Right lobe of liver (tissue), 6 donors: ENCODE measurements around the gene LIMK1. TPM values are rescaled to one million over a fixed set of nuclear protein-coding genes. Genes with fewer than 3 reads are reported as not detected.

Experiments used
- ATAC-seq, 4 donors: fragments of 200-7000 bp; cut with Tn5 transposase; one replicate each; pipeline ENCODE4 v1.9.1; 2020; ENCODE audit warnings: mild to moderate bottlenecking in 4 of 4, moderate library complexity in 4 of 4
- DNase-seq, 3 donors: peaks; one replicate each; pipeline ENCODE4 v3.0.0-alpha.2; 2020
- H3K27ac ChIP-seq, 3 donors: fragments of 200-600 bp; one replicate each; pipeline ENCODE4 v1.8.0; 2022
- H3K27me3 ChIP-seq, 2 donors: fragments of 200-600 bp; one replicate each; pipeline ENCODE4 v1.8.0; 2022
- H3K36me3 ChIP-seq, 4 donors: fragments of 200-600 bp; sonication (generic) in 1 of 4; one replicate each; pipeline versions ENCODE4 v1.5.1 to v1.8.0; 2017 to 2022; ENCODE audit warnings: control low read depth in 1 of 4
- H3K4me1 ChIP-seq, 4 donors: fragments of 200-600 bp; sonication (generic) in 1 of 4; one replicate each; pipeline versions ENCODE4 v1.5.1 to v1.8.0; 2017 to 2022; ENCODE audit warnings: control low read depth in 1 of 4
- H3K4me3 ChIP-seq, 3 donors: fragments of 200-600 bp; one replicate each; pipeline ENCODE4 v1.8.0; 2022
- H3K9me3 ChIP-seq, 4 donors: fragments of 200-600 bp; sonication (generic) in 1 of 4; one replicate each; pipeline versions ENCODE4 v1.5.1 to v1.8.0; 2017 to 2022; ENCODE audit warnings: control low read depth in 1 of 4
- CTCF ChIP-seq, 4 donors: fragments of 200-600 bp in 3 of 4; fragments of 450-650 bp in 1 of 4; IDR thresholded peaks; one replicate each; pipeline versions ENCODE4 v1.5.1 to v1.8.0; 2016 to 2022; ENCODE audit warnings: antibody characterized with exemption in 4 of 4, mild to moderate bottlenecking in 2 of 4
- POLR2A ChIP-seq: fragments of 450-650 bp; IDR thresholded peaks from one replicate; pipeline ENCODE4 v1.6.1; 2017; ENCODE audit warnings: antibody characterized with exemption, mild to moderate bottlenecking
- WGBS: methylation state at CpG from one replicate; pipeline ENCODE4 v1.1.6; 2018; ENCODE audit warnings: low coverage, low lambda C conversion rate; ENCODE audit not compliant: insufficient coverage; ENCODE audit errors: missing lambda C conversion rate; 5-methylcytosine and 5-hydroxymethylcytosine counted together
- intact Hi-C, 2 donors: fragments of 100-400 bp; cut with DNase I; formaldehyde crosslinking; loops; one replicate each; pipeline versions ENCODE4 v1.11.2 to v1.14.1; 2022
- total RNA-seq, 6 experiments: library from RNA; depleted of rRNA in 2 of 6; stranded (reverse); fragments of >200 nt in 2 of 6; fragmentation: NEBNext Ultra II Directional in 3 of 6; extraction: Animal tissue kit (Norgen Biotek cat#: 25700) in 3 of 6; gene quantifications; one replicate each; pipeline versions ENCODE4 v1.1.0 to v1.2.4, GENCODE V29; 2016 to 2023
- donor health status: DM: no; HTN: yes; CAD: no.
- donor health status: DM: no; HTN: no; CAD: no.
- donor health status: DM: no; HTN: no; CAD: no.
- donor health status: DM: no; HTN: yes; CAD: no.
- donor health status: DM: no; HTN: yes; CAD: no.

Gene LIMK1
- total RNA-seq, 6 experiments from 2014 or later, result 3.1 to 9.9 (median 5.8) TPM

GRCh38 chr7:74141705-74142104 lies 58.1 kb downstream of the LIMK1 start:
- Histone ChIP-seq H3K36me3 (no peaks in the 10 kb centered on the region), H3K27ac (no peak overlapping the region), H3K4me3 (no peak overlapping the region), H3K27me3 (no peaks in the 10 kb centered on the region), H3K9me3 (no peaks in the 10 kb centered on the region), H3K4me1 (no peaks in the 10 kb centered on the region)
- WGBS, result 50% methylated on average over 1 of the region's 1 CpG
- ATAC-seq (peak in 1 of 4 donors; percentile 24), DNase-seq (no peak)
- TF ChIP-seq POLR2A (no peak), CTCF (IDR thresholded peaks at IDR 0.05) (no peak)
- intact Hi-C loops, result no loop called here

DNA sequence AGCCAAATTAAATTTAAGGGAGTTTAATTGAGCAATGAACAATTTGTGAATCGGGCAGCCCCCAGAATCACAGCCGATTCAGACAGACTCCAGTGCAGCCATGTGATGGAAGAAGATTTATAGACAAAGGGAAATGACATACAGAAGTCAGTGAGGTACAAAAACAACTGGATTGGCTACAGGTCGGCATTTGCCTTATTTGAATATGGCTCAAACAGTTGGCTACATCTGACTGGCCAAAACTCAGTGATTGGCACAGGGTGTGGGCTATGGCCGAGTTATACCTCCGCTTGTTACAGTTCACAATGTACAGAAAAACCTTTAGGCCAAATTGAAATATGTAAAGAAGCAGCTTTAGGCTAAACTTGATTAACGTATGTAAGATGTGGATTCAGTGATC lies 59.8 kb downstream of the LIMK1 start:
- Histone ChIP-seq H3K9me3 (no peaks in the 10 kb centered on the region), H3K4me3 (no peak overlapping the region), H3K27ac (no peak overlapping the region), H3K36me3 (no peaks in the 10 kb centered on the region), H3K4me1 (no peaks in the 10 kb centered on the region), H3K27me3 (no peaks in the 10 kb centered on the region)
- ATAC-seq, result no peak
- DNase-seq, result no peak
- no peak for TF ChIP-seq POLR2A
- TF ChIP-seq CTCF (IDR thresholded peaks at IDR 0.05), result no peak
- 72% methylated on average over 6 of the region's 6 CpGs for WGBS
- intact Hi-C loops, result no loop called here

- Histone ChIP-seq H3K4me1 (no peaks in the 10 kb centered on the region), H3K27ac (no peak overlapping the region), H3K4me3 (no peak overlapping the region), H3K36me3 (no peaks in the 10 kb centered on the region), H3K27me3 (no peaks in the 10 kb centered on the region), H3K9me3 (no peaks in the 10 kb centered on the region)
- no peak for DNase-seq
- intact Hi-C loops, result no loop called here
- TF ChIP-seq CTCF (IDR thresholded peaks at IDR 0.05) (no peak), POLR2A (no peak)
- no peak for ATAC-seq
- 100% methylated on average over 1 of the region's 1 CpG for WGBS
These were observed 64.9 kb downstream of the LIMK1 start for GRCh38 chr7:74148491-74148890.

- ATAC-seq, result no peak
- Histone ChIP-seq H3K4me3 (no peak overlapping the region), H3K27me3 (no peaks in the 10 kb centered on the region), H3K27ac (no peak overlapping the region), H3K36me3 (no peaks in the 10 kb centered on the region), H3K9me3 (no peaks in the 10 kb centered on the region), H3K4me1 (no peaks in the 10 kb centered on the region)
- no peak for DNase-seq
- 95% methylated on average over 5 of the region's 5 CpGs for WGBS
- TF ChIP-seq CTCF (IDR thresholded peaks at IDR 0.05) (no peak), POLR2A (no peak)
- intact Hi-C loops, result no loop called here
These were observed 65.5 kb downstream of the LIMK1 start for GRCh38 chr7:74149071-74149470.

GRCh38 chr7:74149603-74150002 lies 66.0 kb downstream of the LIMK1 start:
- TF ChIP-seq POLR2A (no peak), CTCF (IDR thresholded peaks at IDR 0.05) (no peak)
- no peak for ATAC-seq
- H3K27ac ChIP-seq, result no peak overlapping the region
- H3K4me1 ChIP-seq, result no peaks in the 10 kb centered on the region
- intact Hi-C loops, result no loop called here
- DNase-seq, result no peak
- H3K27me3 ChIP-seq, result no peaks in the 10 kb centered on the region
- H3K4me3 ChIP-seq, result no peak overlapping the region
- no peaks in the 10 kb centered on the region for H3K9me3 ChIP-seq
- WGBS, result 100% methylated on average over 1 of the region's 1 CpG
- H3K36me3 ChIP-seq, result no peaks in the 10 kb centered on the region
